Cortex of kidney (tissue), 1 donor: Measurements from ENCODE around the gene GCNT2.
"Not testable (repeated sequence)": the region's sequence is repeated elsewhere in the genome, so short reads cannot be mapped to it uniquely, and the experiment has no call there.

Experiments
- DNase-seq: peaks from one replicate; lab custom pipeline; 2025; lab: John Stamatoyannopoulos, UW

The GCNT2 gene

GRCh38 chr6:10547809-10548208 lies 26.7 kb downstream of the GCNT2 start:
- no peak for DNase-seq

- no peak for DNase-seq
These were observed 29.6 kb downstream of the GCNT2 start for GRCh38 chr6:10550764-10551163.

- no peak for DNase-seq
These were observed 31.2 kb downstream of the GCNT2 start for GRCh38 chr6:10552270-10552810.

GRCh38 chr6:10553871-10554270 lies 32.7 kb downstream of the GCNT2 start:
- DNase-seq, result no peak

GRCh38 chr6:10554826-10555225 lies 33.7 kb downstream of the GCNT2 start:
- DNase-seq, result no peak

GRCh38 chr6:10555625-10556309 lies 34.6 kb downstream of the GCNT2 start:
- DNase-seq, result no peak

GRCh38 chr6:10556589-10556988 lies 35.4 kb downstream of the GCNT2 start:
- no peak for DNase-seq

GRCh38 chr6:10556992-10557391 lies 35.8 kb downstream of the GCNT2 start:
- DNase-seq, result no peak

GRCh38 chr6:10557913-10558312 lies 36.8 kb downstream of the GCNT2 start:
- DNase-seq, result no peak

- no peak for DNase-seq
These were observed 37.4 kb downstream of the GCNT2 start for GRCh38 chr6:10558565-10558964.

GRCh38 chr6:10559522-10560152 lies 38.5 kb downstream of the GCNT2 start:
- DNase-seq, result no peak

- no peak for DNase-seq
These were observed 40.6 kb downstream of the GCNT2 start for GRCh38 chr6:10561611-10562199.

GRCh38 chr6:10564975-10565673 lies 44.0 kb downstream of the GCNT2 start:
- DNase-seq, result no peak

- DNase-seq, result no peak
These were observed 44.8 kb downstream of the GCNT2 start for GRCh38 chr6:10565913-10566312.

- no peak for DNase-seq
These were observed 46.3 kb downstream of the GCNT2 start for GRCh38 chr6:10567256-10568026.

- no peak for DNase-seq
These were observed 48.4 kb downstream of the GCNT2 start for GRCh38 chr6:10569392-10570127.

GRCh38 chr6:10575519-10575918 lies 54.4 kb downstream of the GCNT2 start:
- not testable (repeated sequence) for DNase-seq

- no peak for DNase-seq
These were observed 55.1 kb downstream of the GCNT2 start for GRCh38 chr6:10576226-10576625.

- no peak for DNase-seq
These were observed 56.0 kb downstream of the GCNT2 start for GRCh38 chr6:10577112-10577511.

- DNase-seq, result no peak
These were observed 57.6 kb downstream of the GCNT2 start for GRCh38 chr6:10578723-10579122.

GRCh38 chr6:10579803-10580202 lies 58.7 kb downstream of the GCNT2 start:
- no peak for DNase-seq
